Liver (tissue), 9 donors: ENCODE data around the gene SPATS1. TPM values are rescaled to one million over a fixed set of nuclear protein-coding genes. Genes with fewer than 3 reads are reported as not detected.

ENCODE experiments used
- DNase-seq: peaks from one replicate; pipeline ENCODE4 v3.0.0-alpha.2; 2017; ENCODE audit warnings: low spot score
- H3K27ac ChIP-seq, 2 donors: one replicate each; pipeline ENCODE4 v1.7.0; 2013; ENCODE audit warnings: inconsistent platforms in 2 of 2, low read length in 2 of 2, control low read depth in 1 of 2, low read depth in 1 of 2, mild to moderate bottlenecking in 1 of 2
- H3K27me3 ChIP-seq, 4 donors: one replicate each; pipeline versions ENCODE4 v1.6.1 to v1.7.0; 2013; ENCODE audit warnings: low read length in 3 of 4, inconsistent platforms in 1 of 4, mild to moderate bottlenecking in 1 of 4, moderate library complexity in 1 of 4; ENCODE audit not compliant: control insufficient read depth in 4 of 4, insufficient read depth in 4 of 4
- H3K36me3 ChIP-seq, 4 donors: one replicate each; pipeline versions ENCODE4 v1.6.1 to v1.7.0; 2013; ENCODE audit warnings: low read length in 3 of 4, mild to moderate bottlenecking in 3 of 4, low read depth in 1 of 4, moderate library complexity in 1 of 4; ENCODE audit not compliant: control insufficient read depth in 4 of 4, insufficient read depth in 3 of 4
- H3K4me1 ChIP-seq, 4 donors: one replicate each; pipeline versions ENCODE4 v1.6.1 to v1.7.0; 2013; ENCODE audit warnings: low read length in 3 of 4, mild to moderate bottlenecking in 3 of 4, moderate library complexity in 1 of 4; ENCODE audit not compliant: control insufficient read depth in 4 of 4, insufficient read depth in 4 of 4
- H3K4me3 ChIP-seq, 3 donors: one replicate each; pipeline versions ENCODE4 v1.6.1 to v1.7.0; 2013; ENCODE audit warnings: low read length in 3 of 3, control low read depth in 1 of 3, low read depth in 1 of 3, mild to moderate bottlenecking in 1 of 3
- H3K9ac ChIP-seq, 2 donors: one replicate each; pipeline ENCODE4 v1.7.0; 2013; ENCODE audit warnings: low read length in 2 of 2, mild to moderate bottlenecking in 2 of 2, moderate library complexity in 2 of 2, control low read depth in 1 of 2, low read depth in 1 of 2
- H3K9me3 ChIP-seq, 4 donors: one replicate each; pipeline versions ENCODE4 v1.6.1 to v1.7.0; 2013; ENCODE audit warnings: low read length in 3 of 4; ENCODE audit not compliant: control insufficient read depth in 4 of 4
- EGR1 ChIP-seq, 2 donors: IDR thresholded peaks; 2 replicates each; pipeline ENCODE4 v1.6.1; 2016 to 2018; ENCODE audit warnings: antibody characterized with exemption in 2 of 2, low read depth in 2 of 2
- FOXA2 ChIP-seq: IDR thresholded peaks from 2 replicates; pipeline ENCODE4 v1.6.1; 2016; ENCODE audit warnings: antibody characterized with exemption
- GABPA ChIP-seq, 2 donors: IDR thresholded peaks in 1 of 2; conservative IDR thresholded peaks in 1 of 2; 2 replicates each; pipeline ENCODE4 v1.6.1; 2016; ENCODE audit warnings: antibody characterized with exemption in 2 of 2, mild to moderate bottlenecking in 1 of 2, moderate library complexity in 1 of 2
- HNF4A ChIP-seq, 2 donors: conservative IDR thresholded peaks; 2 replicates each; pipeline ENCODE4 v1.6.1; 2016; ENCODE audit warnings: antibody characterized with exemption in 2 of 2, mild to moderate bottlenecking in 2 of 2
- HNF4G ChIP-seq: IDR thresholded peaks from 2 replicates; pipeline ENCODE4 v1.6.1; 2016; ENCODE audit warnings: antibody characterized with exemption
- JUND ChIP-seq, 2 donors: IDR thresholded peaks; 2 replicates each; pipeline ENCODE4 v1.6.1; 2016; ENCODE audit warnings: antibody characterized with exemption in 2 of 2
- NR2F2 ChIP-seq: IDR thresholded peaks from 2 replicates; pipeline ENCODE4 v1.6.1; 2016; ENCODE audit warnings: antibody characterized with exemption
- RAD21 ChIP-seq, 2 donors: IDR thresholded peaks; 2 replicates each; pipeline ENCODE4 v1.6.1; 2016; ENCODE audit warnings: antibody characterized with exemption in 2 of 2, mild to moderate bottlenecking in 2 of 2
- RXRA ChIP-seq, 2 donors: IDR thresholded peaks; 2 replicates each; pipeline ENCODE4 v1.6.1; 2017 to 2018; ENCODE audit warnings: antibody characterized with exemption in 2 of 2, mild to moderate bottlenecking in 1 of 2
- SP1 ChIP-seq: IDR thresholded peaks from 2 replicates; pipeline ENCODE4 v1.6.1; 2018; ENCODE audit warnings: antibody characterized with exemption, mild to moderate bottlenecking
- TAF1 ChIP-seq: conservative IDR thresholded peaks from 2 replicates; pipeline ENCODE4 v1.6.1; 2016; ENCODE audit warnings: antibody characterized with exemption, mild to moderate bottlenecking
- YY1 ChIP-seq: IDR thresholded peaks from 2 replicates; pipeline ENCODE4 v1.6.1; 2016; ENCODE audit warnings: antibody characterized with exemption, mild to moderate bottlenecking
- WGBS: extraction: QIAGEN DNeasy Blood & Tissue Kit; methylation state at CpG from one replicate; pipeline ENCODE4 v1.1.7; 2013; 5-methylcytosine and 5-hydroxymethylcytosine counted together
- polyA plus RNA-seq, 2 donors: library from polyadenylated mRNA; stranded (reverse) in 1 of 2; unstranded in 1 of 2; fragments of 200-250 nt in 1 of 2; fragments of >200 nt in 1 of 2; fragmentation: Nextera tagmentation in 1 of 2; extraction: Ambion mirVana in 1 of 2; gene quantifications; one replicate each; pipeline versions ENCODE4 v1.2.1 to v1.2.3, GENCODE V29; 2013 to 2015
- total RNA-seq, 2 donors: library from RNA; depleted of rRNA; stranded (reverse); fragments of >200 nt; gene quantifications; one replicate each; pipeline ENCODE4 v1.2.3, GENCODE V29; 2014
- TF ChIP-seq, protein P1 (sequence below): IDR thresholded peaks from 2 replicates; pipeline ENCODE4 v1.6.1; 2016; ENCODE audit warnings: antibody characterized with exemption
- TF ChIP-seq, protein P2 (sequence below): fragments of 150-350 bp; IDR thresholded peaks from 2 replicates; pipeline ENCODE4 v1.5.1; 2017; ENCODE audit warnings: improper control_type of control experiment, low read depth, low read length; ENCODE audit not compliant: missing input control
- TF ChIP-seq, protein P3 (sequence below): IDR thresholded peaks from 2 replicates; pipeline ENCODE4 v1.6.1; 2016; ENCODE audit warnings: antibody characterized with exemption, mild to moderate bottlenecking
- TF ChIP-seq, protein P4 (sequence below): IDR thresholded peaks from 2 replicates; pipeline ENCODE4 v1.6.1; 2016; ENCODE audit warnings: antibody characterized with exemption
- TF ChIP-seq, protein P5 (sequence below): IDR thresholded peaks from 2 replicates; pipeline ENCODE4 v1.6.1; 2016; ENCODE audit warnings: antibody characterized with exemption
- donor health status: healthy.
- donor health status: healthy.
- donor health status: healthy.
- donor health status: healthy.
- donor health status: healthy.

Gene SPATS1
- total and polyA plus RNA-seq, 4 donors, result not detected

DNA sequence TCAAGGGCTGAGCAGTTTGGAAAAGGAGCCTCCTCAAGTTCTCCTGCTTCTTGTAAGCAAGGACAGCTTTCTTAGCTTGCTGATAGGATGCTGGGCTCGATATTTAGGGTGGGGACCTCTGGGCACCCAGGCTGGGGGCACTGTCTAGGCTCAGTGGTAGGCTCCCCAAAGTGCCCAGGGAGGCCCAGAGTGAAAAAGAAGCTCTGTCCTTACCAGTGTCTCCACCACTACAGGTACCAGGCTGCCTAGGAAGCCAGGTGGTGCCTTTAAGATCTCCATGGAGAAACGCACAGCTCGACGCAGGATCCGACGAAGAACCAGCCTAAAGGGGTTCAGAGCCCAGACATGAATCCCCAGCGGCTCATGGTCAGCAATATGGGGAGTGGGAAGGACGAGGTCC, 35.7 kb upstream of the SPATS1 start:
- peaks cover 13 to 89% (median 41%) of the 10 kb centered on the region in 4 donors for H3K36me3 ChIP-seq
- 96% methylated on average over 8 of the region's 8 CpGs for WGBS
- TF ChIP-seq EGR1 (IDR thresholded peaks at IDR 0.05; ENCODE audit: low read depth in 2 of 2), result no peak
- no peak for TF ChIP-seq HNF4G
- TF ChIP-seq, protein P1, sequence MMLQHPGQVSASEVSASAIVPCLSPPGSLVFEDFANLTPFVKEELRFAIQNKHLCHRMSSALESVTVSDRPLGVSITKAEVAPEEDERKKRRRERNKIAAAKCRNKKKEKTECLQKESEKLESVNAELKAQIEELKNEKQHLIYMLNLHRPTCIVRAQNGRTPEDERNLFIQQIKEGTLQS, result no peak
- TF ChIP-seq, protein P2, sequence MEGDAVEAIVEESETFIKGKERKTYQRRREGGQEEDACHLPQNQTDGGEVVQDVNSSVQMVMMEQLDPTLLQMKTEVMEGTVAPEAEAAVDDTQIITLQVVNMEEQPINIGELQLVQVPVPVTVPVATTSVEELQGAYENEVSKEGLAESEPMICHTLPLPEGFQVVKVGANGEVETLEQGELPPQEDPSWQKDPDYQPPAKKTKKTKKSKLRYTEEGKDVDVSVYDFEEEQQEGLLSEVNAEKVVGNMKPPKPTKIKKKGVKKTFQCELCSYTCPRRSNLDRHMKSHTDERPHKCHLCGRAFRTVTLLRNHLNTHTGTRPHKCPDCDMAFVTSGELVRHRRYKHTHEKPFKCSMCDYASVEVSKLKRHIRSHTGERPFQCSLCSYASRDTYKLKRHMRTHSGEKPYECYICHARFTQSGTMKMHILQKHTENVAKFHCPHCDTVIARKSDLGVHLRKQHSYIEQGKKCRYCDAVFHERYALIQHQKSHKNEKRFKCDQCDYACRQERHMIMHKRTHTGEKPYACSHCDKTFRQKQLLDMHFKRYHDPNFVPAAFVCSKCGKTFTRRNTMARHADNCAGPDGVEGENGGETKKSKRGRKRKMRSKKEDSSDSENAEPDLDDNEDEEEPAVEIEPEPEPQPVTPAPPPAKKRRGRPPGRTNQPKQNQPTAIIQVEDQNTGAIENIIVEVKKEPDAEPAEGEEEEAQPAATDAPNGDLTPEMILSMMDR, result no peak
- TF ChIP-seq, protein P3, sequence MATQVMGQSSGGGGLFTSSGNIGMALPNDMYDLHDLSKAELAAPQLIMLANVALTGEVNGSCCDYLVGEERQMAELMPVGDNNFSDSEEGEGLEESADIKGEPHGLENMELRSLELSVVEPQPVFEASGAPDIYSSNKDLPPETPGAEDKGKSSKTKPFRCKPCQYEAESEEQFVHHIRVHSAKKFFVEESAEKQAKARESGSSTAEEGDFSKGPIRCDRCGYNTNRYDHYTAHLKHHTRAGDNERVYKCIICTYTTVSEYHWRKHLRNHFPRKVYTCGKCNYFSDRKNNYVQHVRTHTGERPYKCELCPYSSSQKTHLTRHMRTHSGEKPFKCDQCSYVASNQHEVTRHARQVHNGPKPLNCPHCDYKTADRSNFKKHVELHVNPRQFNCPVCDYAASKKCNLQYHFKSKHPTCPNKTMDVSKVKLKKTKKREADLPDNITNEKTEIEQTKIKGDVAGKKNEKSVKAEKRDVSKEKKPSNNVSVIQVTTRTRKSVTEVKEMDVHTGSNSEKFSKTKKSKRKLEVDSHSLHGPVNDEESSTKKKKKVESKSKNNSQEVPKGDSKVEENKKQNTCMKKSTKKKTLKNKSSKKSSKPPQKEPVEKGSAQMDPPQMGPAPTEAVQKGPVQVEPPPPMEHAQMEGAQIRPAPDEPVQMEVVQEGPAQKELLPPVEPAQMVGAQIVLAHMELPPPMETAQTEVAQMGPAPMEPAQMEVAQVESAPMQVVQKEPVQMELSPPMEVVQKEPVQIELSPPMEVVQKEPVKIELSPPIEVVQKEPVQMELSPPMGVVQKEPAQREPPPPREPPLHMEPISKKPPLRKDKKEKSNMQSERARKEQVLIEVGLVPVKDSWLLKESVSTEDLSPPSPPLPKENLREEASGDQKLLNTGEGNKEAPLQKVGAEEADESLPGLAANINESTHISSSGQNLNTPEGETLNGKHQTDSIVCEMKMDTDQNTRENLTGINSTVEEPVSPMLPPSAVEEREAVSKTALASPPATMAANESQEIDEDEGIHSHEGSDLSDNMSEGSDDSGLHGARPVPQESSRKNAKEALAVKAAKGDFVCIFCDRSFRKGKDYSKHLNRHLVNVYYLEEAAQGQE, result no peak
- TF ChIP-seq HNF4A (conservative IDR thresholded peaks at IDR 0.05), result no peak
- TF ChIP-seq, protein P4, sequence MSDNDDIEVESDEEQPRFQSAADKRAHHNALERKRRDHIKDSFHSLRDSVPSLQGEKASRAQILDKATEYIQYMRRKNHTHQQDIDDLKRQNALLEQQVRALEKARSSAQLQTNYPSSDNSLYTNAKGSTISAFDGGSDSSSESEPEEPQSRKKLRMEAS, result no peak
- TF ChIP-seq FOXA2, result no peak
- TF ChIP-seq YY1, result no peak
- no peak for TF ChIP-seq RAD21 (IDR thresholded peaks at IDR 0.05)
- TF ChIP-seq SP1, result no peak
- TF ChIP-seq, protein P5, sequence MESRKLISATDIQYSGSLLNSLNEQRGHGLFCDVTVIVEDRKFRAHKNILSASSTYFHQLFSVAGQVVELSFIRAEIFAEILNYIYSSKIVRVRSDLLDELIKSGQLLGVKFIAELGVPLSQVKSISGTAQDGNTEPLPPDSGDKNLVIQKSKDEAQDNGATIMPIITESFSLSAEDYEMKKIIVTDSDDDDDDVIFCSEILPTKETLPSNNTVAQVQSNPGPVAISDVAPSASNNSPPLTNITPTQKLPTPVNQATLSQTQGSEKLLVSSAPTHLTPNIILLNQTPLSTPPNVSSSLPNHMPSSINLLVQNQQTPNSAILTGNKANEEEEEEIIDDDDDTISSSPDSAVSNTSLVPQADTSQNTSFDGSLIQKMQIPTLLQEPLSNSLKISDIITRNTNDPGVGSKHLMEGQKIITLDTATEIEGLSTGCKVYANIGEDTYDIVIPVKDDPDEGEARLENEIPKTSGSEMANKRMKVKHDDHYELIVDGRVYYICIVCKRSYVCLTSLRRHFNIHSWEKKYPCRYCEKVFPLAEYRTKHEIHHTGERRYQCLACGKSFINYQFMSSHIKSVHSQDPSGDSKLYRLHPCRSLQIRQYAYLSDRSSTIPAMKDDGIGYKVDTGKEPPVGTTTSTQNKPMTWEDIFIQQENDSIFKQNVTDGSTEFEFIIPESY, result no peak
- TF ChIP-seq GABPA (IDR thresholded peaks at IDR 0.05 in 1 of 2, conservative IDR thresholded peaks at IDR 0.05 in 1 of 2), result no peak
- TF ChIP-seq NR2F2, result no peak
- TF ChIP-seq TAF1, result no peak
- TF ChIP-seq RXRA (IDR thresholded peaks at IDR 0.05), result no peak
- TF ChIP-seq JUND (IDR thresholded peaks at IDR 0.05), result no peak
- H3K4me1 ChIP-seq, result no peaks in the 10 kb centered on the region
- no peaks in the 10 kb centered on the region for H3K9me3 ChIP-seq
- no peaks in the 10 kb centered on the region for H3K27me3 ChIP-seq
- H3K27ac ChIP-seq, result no peak overlapping the region
- no peak overlapping the region for H3K4me3 ChIP-seq
- DNase-seq, result no peak
- H3K9ac ChIP-seq, result no peak overlapping the region
